ENCODE data around the gene PC. TPM values are rescaled to one million over a fixed set of nuclear protein-coding genes. Genes with fewer than 3 reads are reported as not detected.

Gene PC
- polyA plus RNA-seq, 1 of the 3 experiments (the other 2 are of a cell fraction) = 9.7 TPM

DNA sequence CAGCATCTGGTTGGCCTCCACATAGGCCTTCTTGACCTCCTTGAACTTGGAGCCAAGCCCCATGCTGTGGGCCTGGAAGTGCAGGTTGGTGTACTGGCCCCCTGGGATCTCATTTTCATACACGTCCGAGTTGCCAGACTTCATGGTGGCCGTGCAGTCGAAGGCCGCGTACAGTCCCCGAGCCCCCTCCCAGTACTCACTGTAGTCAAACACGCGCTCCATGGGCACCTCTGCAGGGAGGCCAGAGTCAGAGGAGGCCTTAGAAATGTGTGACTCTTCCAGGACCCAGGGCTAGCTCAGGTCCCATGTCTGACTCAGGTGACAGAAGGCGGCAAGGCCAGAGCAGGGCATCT lies 108.0 kb downstream of the PC start:
- POLR2A ChIA-PET = no interaction called here
- peaks cover under 1% of the 10 kb centered on the region; the same call in 1 of the 2 replicates for H3K79me2 ChIP-seq (ENCODE audit: insufficient read depth)
- peaks cover 0 to under 1% of the 10 kb centered on the region in 2 experiments; a peak in 1 of 4 replicates for H3K4me1 ChIP-seq (ENCODE audit: control insufficient read depth in 1 of 2, insufficient read depth in 2 of 2, low read depth in 1 of 2, low read length in 1 of 2)
- H3K9me2 ChIP-seq = no peaks in the 10 kb centered on the region
- H2AFZ ChIP-seq (ENCODE audit: low read depth) = no peak overlapping the region
- 98% methylated on average over 8 of the region's 10 CpGs for WGBS (ENCODE audit: low lambda C conversion rate)
- TF ChIP-seq JUND (IDR thresholded peaks at IDR 0.05) (no peak), MXI1 (IDR thresholded peaks at IDR 0.05; ENCODE audit: low read depth, low read length) (no peak), EZH2phosphoT487 (IDR thresholded peaks at IDR 0.05; ENCODE audit: borderline replicate concordance, low read depth) (no peak), FOSL2 (IDR thresholded peaks at IDR 0.05; ENCODE audit: borderline replicate concordance, low read depth) (no peak), TAF1 (IDR thresholded peaks at IDR 0.05; ENCODE audit: borderline replicate concordance, low read depth, low read length) (no peak), NRF1 (IDR thresholded peaks at IDR 0.05; ENCODE audit: low read depth, low read length) (no peak)
- TF ChIP-seq, protein P1, sequence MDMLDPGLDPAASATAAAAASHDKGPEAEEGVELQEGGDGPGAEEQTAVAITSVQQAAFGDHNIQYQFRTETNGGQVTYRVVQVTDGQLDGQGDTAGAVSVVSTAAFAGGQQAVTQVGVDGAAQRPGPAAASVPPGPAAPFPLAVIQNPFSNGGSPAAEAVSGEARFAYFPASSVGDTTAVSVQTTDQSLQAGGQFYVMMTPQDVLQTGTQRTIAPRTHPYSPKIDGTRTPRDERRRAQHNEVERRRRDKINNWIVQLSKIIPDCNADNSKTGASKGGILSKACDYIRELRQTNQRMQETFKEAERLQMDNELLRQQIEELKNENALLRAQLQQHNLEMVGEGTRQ (IDR thresholded peaks at IDR 0.05; ENCODE audit: borderline replicate concordance, low read depth, low read length) = no peak
- TF ChIP-seq, protein P2, sequence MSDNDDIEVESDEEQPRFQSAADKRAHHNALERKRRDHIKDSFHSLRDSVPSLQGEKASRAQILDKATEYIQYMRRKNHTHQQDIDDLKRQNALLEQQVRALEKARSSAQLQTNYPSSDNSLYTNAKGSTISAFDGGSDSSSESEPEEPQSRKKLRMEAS (IDR thresholded peaks at IDR 0.05; ENCODE audit: low read depth) = no peak
- H3K36me3 ChIP-seq (replicated peaks in 1 of 2; ENCODE audit: control insufficient read depth in 1 of 2, insufficient read depth in 2 of 2, low read length in 1 of 2) = peaks cover 3 to 30% of the 10 kb centered on the region in 2 experiments
- H4K20me1 ChIP-seq (ENCODE audit: insufficient read depth) = no peaks in the 10 kb centered on the region
- peak; percentile 17 for DNase-seq
- H3K9me3 ChIP-seq = no peaks in the 10 kb centered on the region
- CTCF ChIA-PET = no interaction called here
- no peaks in the 10 kb centered on the region for H3K27me3 ChIP-seq (ENCODE audit: insufficient read depth)
- H3K4me3 ChIP-seq (ENCODE audit: low read depth in 2 of 2, low read length in 1 of 2) = no peak overlapping the region
- no peak overlapping the region for H3K9ac ChIP-seq
- no peaks in the 10 kb centered on the region for H3F3A ChIP-seq (replicated peaks; ENCODE audit: insufficient read depth)
- no peak overlapping the region for H3K27ac ChIP-seq (ENCODE audit: low read depth in 2 of 2, low read length in 1 of 2)
- H3K4me2 ChIP-seq = no peak overlapping the region

DNA sequence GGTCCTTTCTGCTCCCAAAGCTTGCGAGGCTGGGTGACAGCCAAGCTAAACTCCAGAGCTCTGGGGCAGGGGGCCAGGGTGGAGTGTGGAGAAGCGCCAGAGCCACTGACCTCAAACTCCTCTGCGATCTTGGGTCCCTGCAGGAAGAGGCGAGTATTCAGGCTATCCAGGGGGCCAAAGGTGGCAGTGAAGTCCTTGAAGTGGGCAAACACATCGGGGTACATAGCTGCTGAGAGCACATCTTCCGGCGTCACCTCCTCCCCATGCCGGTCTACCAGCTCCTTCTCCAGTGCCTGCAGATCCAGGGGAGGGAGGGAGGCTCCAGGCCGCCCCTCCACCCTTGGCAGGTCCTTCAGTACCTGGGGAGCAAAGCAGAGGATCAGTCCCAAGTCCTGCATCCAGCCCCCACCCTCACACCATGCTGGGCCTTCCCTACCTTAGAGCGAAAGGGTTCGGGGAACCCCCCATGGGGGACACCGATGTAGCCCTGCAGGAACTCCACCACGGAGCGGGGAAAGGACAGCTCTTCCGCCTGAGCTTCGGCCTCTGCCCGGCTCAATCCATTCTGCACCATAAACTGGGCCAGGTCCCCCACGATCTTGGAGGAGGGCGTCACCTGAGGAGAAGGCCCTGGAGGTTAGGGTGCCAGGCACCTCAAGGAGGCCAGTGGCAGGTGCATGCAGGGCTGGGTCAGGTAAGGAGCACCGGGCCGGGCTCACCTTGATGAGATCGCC lies 108.5 kb downstream of the PC start:
- H3K4me1 ChIP-seq (ENCODE audit: control insufficient read depth in 1 of 2, insufficient read depth in 2 of 2, low read depth in 1 of 2, low read length in 1 of 2) = peaks cover 0 to 6% of the 10 kb centered on the region in 2 experiments; a peak in 2 of 4 replicates
- CTCF ChIA-PET = interaction anchor here (0.6 to 1.4 kb wide), 2 partner anchors 127 to 287 kb away, joined by 3 read pairs; no protein-coding TSS in a partner anchor
- H3K27me3 ChIP-seq (ENCODE audit: insufficient read depth) = no peaks in the 10 kb centered on the region
- H3K9me3 ChIP-seq = no peaks in the 10 kb centered on the region
- H3K36me3 ChIP-seq (replicated peaks in 1 of 2; ENCODE audit: control insufficient read depth in 1 of 2, insufficient read depth in 2 of 2, low read length in 1 of 2) = peaks cover 3 to 35% of the 10 kb centered on the region in 2 experiments
- H3K4me3 ChIP-seq (ENCODE audit: low read depth in 2 of 2, low read length in 1 of 2) = no peak overlapping the region
- no peaks in the 10 kb centered on the region for H4K20me1 ChIP-seq (ENCODE audit: insufficient read depth)
- POLR2A ChIA-PET = no interaction called here
- no peak overlapping the region for H2AFZ ChIP-seq (ENCODE audit: low read depth)
- 95% methylated on average over 13 of the region's 22 CpGs for WGBS (ENCODE audit: low lambda C conversion rate)
- H3F3A ChIP-seq (replicated peaks; ENCODE audit: insufficient read depth) = no peaks in the 10 kb centered on the region
- H3K27ac ChIP-seq (ENCODE audit: low read depth in 2 of 2, low read length in 1 of 2) = no peak overlapping the region
- peak; percentile 30 for DNase-seq
- H3K4me2 ChIP-seq = no peak overlapping the region
- H3K9ac ChIP-seq = no peak overlapping the region
- peaks cover 6% of the 10 kb centered on the region for H3K79me2 ChIP-seq (ENCODE audit: insufficient read depth)
- no peaks in the 10 kb centered on the region for H3K9me2 ChIP-seq
- TF ChIP-seq TEAD4 (IDR thresholded peaks at IDR 0.05; ENCODE audit: borderline replicate concordance, insufficient read depth) = no peak
- no peak for TF ChIP-seq FOSL2 (IDR thresholded peaks at IDR 0.05; ENCODE audit: borderline replicate concordance, low read depth)

Data from SK-N-SH (cell line).